HUES6 (cell line): ENCODE measurements around the gene NRF1.

Experiments used
- H3K27ac ChIP-seq: 2 replicates; pipeline ENCODE4 v1.7.0; 2013; ENCODE audit warnings: low read depth, mild to moderate bottlenecking, low read length, inconsistent platforms
- H3K27me3 ChIP-seq: 2 replicates; pipeline ENCODE4 v1.6.1; 2013; ENCODE audit warnings: low read length; ENCODE audit not compliant: control insufficient read depth, insufficient read depth
- H3K36me3 ChIP-seq: 2 replicates; pipeline ENCODE4 v1.6.1; 2013; ENCODE audit warnings: low read length; ENCODE audit not compliant: control insufficient read depth, insufficient read depth
- H3K4me1 ChIP-seq: 2 replicates; pipeline ENCODE4 v1.6.1; 2013; ENCODE audit warnings: low read length; ENCODE audit not compliant: control insufficient read depth, insufficient read depth
- H3K4me3 ChIP-seq: 2 replicates; pipeline ENCODE4 v1.5.1; 2013; ENCODE audit warnings: low read depth, low read length
- H3K9ac ChIP-seq: one replicate; pipeline ENCODE4 v1.6.1; 2013; ENCODE audit warnings: mild to moderate bottlenecking, low read length
- H3K9me3 ChIP-seq: 2 replicates; pipeline ENCODE4 v1.6.1; 2013; ENCODE audit warnings: low read depth, low read length; ENCODE audit not compliant: control insufficient read depth, insufficient read depth

NRF1 gene

DNA sequence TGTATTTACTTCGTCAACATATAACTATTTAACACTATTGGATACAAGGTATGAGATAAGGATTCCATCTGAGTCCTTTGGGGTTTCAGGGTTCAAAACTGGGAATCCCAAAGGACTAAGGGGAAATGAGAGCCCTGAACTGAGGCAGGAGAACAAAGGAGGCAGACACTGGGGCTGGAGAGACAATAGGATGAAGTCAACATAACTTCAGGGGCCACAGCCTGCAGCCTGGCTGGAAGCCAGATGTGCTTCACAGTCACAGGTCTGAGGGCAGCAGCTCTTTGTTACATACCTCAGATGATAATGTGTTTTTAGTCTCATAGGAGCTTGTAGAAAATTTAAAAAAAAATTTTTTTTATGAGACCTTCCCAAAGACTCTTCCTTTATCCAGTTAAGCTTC lies 73.3 kb downstream of the NRF1 start:
- H3K27ac ChIP-seq = no peak overlapping the region
- H3K36me3 ChIP-seq = peaks cover 9% of the 10 kb centered on the region; the same call in 1 of the 2 replicates
- H3K27me3 ChIP-seq = no peaks in the 10 kb centered on the region
- H3K4me3 ChIP-seq = no peak overlapping the region
- H3K9ac ChIP-seq = no peak overlapping the region
- H3K4me1 ChIP-seq = no peaks in the 10 kb centered on the region
- no peaks in the 10 kb centered on the region for H3K9me3 ChIP-seq

DNA sequence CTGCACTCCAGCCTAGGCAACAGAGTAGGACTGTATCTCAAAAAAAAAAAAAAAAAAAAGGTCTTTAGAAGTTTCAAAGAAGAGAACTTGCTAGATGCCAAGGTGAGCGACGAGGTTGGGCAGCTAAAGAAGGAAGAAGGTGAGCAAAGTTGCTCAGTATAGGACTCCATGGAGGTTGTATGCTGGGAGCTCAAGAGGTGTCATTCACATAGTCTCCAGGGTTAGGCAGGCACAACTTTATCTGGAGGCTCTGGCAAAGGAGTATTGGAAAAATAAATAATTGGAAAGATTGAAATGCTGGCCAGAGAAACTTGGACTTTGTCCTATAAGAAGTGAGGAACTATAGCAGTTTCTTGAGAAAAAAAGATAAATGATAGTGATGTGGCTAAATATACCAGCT lies 74.5 kb downstream of the NRF1 start:
- no peaks in the 10 kb centered on the region for H3K27me3 ChIP-seq
- no peak overlapping the region for H3K4me3 ChIP-seq
- no peaks in the 10 kb centered on the region for H3K4me1 ChIP-seq
- H3K36me3 ChIP-seq = peaks cover 11% of the 10 kb centered on the region
- H3K9me3 ChIP-seq = no peaks in the 10 kb centered on the region
- no peak overlapping the region for H3K9ac ChIP-seq
- no peak overlapping the region for H3K27ac ChIP-seq

DNA sequence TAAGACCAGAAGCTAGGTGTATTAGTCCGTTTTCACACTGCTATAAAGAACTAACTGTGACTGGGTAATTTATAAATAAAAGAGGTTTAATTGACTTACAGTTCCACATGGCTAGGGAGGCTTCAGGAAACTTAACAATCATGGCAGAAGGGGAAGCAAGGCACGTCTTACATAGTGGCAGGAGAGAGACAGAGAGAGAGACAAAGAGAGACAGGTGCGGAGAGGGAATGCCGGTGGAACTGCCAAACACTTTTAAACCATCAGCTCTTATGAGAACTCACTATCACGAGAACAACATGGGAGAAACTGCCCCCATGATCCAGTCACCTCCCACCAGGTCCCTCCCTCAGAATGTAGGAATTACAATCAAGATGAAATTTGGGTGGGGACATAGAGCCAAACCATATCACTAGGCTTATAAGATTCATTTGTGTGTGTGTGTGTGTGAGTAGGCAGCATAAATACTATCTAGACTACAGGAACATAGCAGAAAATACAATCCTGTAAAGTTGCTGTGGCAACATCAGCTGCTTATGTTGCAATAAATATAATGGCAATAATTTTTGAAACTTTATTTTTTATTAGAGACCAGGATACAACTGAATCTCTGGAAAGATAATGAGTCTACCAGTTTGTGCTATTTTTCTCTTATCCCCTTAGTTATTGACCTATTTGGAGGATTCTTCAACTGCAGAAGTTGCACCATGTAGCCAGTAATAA lies 77.1 kb downstream of the NRF1 start:
- no peaks in the 10 kb centered on the region for H3K4me1 ChIP-seq
- no peak overlapping the region for H3K4me3 ChIP-seq
- H3K27me3 ChIP-seq = no peaks in the 10 kb centered on the region
- H3K9me3 ChIP-seq = no peaks in the 10 kb centered on the region
- no peak overlapping the region for H3K9ac ChIP-seq
- H3K36me3 ChIP-seq = peaks cover 20% of the 10 kb centered on the region
- no peak overlapping the region for H3K27ac ChIP-seq

DNA sequence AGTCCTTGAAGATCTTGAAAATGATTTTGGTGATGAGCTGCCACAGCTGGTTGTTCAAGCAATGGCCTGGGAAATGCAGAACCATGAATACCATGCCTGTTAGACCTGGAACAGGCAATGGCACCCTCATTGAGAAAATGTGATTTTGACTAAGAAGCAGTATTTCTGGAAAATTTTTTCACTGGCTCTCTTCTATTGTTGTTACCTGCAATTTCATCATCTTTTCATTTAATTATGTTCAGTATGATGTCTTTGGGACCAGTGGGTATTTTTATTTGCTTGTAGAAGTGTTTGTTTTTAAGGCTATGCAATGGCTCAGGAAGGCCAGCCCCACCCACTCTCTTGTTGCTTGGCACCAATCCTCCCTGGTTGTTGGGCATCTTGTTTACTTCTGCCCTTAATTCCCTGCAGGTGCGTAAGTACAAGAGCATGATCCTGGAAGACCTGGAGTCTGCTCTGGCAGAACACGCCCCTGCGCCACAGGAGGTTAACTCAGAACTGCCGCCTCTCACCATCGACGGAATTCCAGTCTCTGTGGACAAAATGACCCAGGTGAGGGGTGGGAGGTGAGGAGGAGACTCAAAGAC lies 78.6 kb downstream of the NRF1 start:
- Histone ChIP-seq H3K27ac (no peak overlapping the region), H3K4me1 (no peaks in the 10 kb centered on the region), H3K4me3 (no peak overlapping the region), H3K27me3 (no peaks in the 10 kb centered on the region), H3K36me3 (peaks cover 27% of the 10 kb centered on the region), H3K9ac (no peak overlapping the region), H3K9me3 (no peaks in the 10 kb centered on the region)

DNA sequence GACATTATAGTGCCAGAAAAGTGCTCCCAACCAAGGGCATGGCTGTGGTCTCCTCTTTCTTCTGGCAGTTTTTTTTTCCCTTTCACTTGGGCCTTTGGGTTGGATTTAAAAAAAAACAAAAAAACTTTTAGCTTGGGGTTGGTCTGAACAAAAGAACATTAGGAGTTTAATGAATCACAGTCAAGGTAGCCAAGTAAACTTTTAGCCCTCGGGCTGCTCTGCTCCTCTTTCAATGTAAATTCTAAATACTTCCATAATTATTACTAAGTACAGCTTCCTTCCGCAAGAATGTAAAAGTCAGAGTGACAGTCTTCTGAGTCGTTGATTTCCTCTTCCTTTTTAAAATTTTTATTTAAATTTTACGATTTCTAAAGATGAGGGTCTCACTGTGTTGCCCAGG lies 79.2 kb downstream of the NRF1 start:
- H3K4me1 ChIP-seq = no peaks in the 10 kb centered on the region

DNA sequence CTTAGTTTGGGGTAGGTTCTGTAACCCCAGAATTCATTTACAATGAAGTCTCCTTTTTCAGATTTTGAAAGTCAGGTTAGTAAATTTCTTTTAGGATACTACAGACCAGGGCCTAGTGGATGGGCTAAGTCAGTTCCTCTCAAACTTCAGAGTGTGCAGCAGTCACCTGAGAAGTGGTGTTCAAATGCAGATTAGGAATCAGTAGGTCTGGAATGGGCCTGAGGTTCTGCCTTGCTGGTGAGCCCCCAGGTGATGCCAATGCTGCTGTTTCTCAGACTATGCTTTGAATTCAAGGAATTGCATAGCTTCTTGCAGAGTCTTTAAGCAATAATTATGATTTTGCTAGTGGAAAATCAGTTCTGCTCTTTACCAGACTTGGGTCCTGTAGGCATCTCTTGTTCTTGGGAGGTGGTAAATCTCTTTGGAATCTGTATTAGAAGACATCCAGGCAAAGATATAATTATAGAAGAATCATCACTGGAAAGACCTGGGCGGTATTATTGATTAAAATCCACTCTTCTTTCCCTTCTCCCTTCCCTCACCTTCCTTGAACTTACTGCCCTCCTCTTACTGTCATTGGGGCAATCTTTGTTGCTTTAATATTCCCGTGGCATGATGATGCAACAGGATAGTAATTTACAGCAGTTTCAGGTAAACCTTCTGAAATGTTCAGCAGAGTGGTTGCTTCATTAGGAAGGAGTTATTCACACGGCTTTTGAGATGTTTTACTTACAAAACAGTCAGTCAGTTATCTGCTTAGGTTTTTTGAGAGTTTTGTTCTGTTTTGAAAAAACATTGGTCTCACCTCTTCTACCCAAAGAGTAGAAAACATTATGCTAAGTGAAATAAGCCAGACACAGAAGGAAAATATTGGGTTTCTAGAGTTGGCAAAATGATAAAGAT lies 87.2 kb downstream of the NRF1 start:
- Histone ChIP-seq H3K9me3 (no peaks in the 10 kb centered on the region), H3K4me3 (no peak overlapping the region), H3K27ac (peak overlapping the region; percentile 32; the same call in 1 of the 2 replicates), H3K4me1 (peaks cover 9% of the 10 kb centered on the region), H3K27me3 (no peaks in the 10 kb centered on the region), H3K9ac (no peak overlapping the region), H3K36me3 (peaks cover 6% of the 10 kb centered on the region; the same call in 1 of the 2 replicates)

More for the DNA sequence above, 79.2 kb downstream of the NRF1 start:
- Histone ChIP-seq H3K36me3 (peaks cover 27% of the 10 kb centered on the region), H3K4me3 (no peak overlapping the region), H3K27me3 (no peaks in the 10 kb centered on the region), H3K9me3 (no peaks in the 10 kb centered on the region), H3K27ac (no peak overlapping the region), H3K9ac (no peak overlapping the region)

DNA sequence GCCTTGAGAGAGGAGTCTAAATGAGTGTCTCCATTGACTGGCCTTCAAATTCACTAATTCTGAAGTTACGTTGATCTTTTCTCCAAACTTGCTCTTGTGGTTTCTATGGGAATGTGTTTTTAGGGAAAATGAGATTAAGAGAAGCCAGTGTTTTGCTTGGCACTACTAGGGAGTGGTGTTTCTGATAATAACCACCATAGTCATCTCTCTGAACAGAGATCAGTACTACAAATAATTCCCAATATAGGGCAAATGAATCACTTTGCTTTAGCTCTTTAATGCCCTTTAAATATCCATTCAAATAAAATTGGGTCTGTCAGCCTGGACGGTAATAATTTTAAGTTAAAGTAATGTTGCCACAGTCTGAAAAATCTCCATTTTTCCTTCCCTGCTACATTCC lies 90.8 kb downstream of the NRF1 start:
- Histone ChIP-seq H3K27ac (no peak overlapping the region), H3K4me1 (peaks cover 9% of the 10 kb centered on the region), H3K9ac (no peak overlapping the region), H3K4me3 (no peak overlapping the region), H3K27me3 (no peaks in the 10 kb centered on the region), H3K36me3 (no peaks in the 10 kb centered on the region; the same call in 1 of the 2 replicates), H3K9me3 (no peaks in the 10 kb centered on the region)

DNA sequence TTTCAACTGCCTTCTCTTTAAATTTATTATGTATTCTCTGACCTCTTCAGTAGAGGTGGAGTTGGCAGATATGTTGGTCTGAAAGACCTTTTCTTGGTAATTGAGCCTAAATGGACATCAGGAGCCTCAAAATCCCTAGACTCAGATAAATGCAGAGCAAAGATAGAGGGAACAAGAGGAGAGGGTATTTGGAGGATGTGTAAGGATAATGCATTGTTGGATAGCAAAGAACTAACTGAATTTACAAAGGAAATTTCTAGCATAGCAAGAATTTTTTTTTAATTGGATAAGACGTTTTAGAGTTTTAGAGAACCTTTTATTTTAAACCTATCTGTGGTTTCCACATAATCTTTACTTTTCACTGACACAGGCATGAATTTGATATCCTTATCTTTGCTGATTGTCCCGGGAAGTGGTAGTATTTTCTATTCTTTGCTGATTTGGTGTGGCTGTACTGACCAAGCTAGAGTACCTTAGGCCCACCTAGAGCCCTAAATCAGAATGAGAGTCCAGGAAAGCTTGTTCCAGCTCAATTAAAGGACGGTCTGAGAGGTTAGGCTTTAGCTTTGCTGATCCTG lies 91.3 kb downstream of the NRF1 start:
- H3K27me3 ChIP-seq = no peaks in the 10 kb centered on the region
- no peaks in the 10 kb centered on the region; the same call in 1 of the 2 replicates for H3K36me3 ChIP-seq
- H3K9ac ChIP-seq = no peak overlapping the region
- no peaks in the 10 kb centered on the region for H3K9me3 ChIP-seq
- H3K4me1 ChIP-seq = peaks cover 9% of the 10 kb centered on the region
- H3K4me3 ChIP-seq = no peak overlapping the region
- H3K27ac ChIP-seq = no peak overlapping the region

DNA sequence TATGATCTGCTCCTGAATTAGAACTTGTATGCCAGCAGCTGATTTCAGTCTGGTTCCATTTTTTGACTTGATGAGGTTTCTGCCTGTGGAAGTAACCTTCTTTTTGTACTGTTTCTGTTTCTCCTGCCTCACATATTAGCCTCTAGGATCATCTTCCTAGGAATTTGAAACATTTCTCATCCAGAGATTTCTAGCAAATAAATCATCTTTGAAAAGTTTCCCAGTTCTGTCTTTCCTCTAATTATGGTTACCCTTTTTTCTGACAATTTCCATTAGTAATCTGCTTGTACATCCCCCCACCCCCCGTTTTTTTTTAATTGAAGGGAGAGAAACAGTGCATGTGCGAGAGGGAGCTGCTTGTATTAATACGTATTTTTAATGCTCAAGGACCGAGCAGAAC lies 92.2 kb downstream of the NRF1 start:
- H3K27ac ChIP-seq = no peak overlapping the region
- no peaks in the 10 kb centered on the region for H3K9me3 ChIP-seq
- peaks cover 3% of the 10 kb centered on the region; the same call in 1 of the 2 replicates for H3K36me3 ChIP-seq

DNA sequence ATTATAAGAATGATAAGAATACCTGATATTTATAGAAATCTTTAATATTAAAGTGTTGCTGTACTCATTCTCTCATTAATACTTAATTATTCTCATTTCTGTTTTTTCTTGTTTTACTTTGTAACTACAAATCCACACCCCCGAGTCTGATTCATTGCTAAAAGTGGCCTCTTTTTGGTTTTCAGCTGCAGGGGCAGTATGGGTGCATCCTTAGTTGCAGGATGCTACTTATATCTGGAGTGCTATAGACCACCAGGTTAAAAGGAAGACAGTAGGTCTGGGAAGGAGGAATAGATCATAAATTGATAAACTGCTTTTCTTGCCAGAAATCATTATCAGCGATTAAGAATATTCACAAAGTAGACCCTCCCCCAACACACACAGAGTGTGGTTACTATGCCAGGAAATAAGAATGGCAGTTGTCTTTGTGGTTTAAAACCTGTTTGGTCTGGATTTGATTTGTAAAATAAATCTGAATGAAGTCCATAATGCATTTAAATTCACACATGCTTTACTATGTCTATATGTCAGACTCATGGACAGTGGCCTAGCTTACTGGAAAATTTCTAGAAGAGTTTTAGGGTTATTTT lies 96.5 kb downstream of the NRF1 start:
- no peak overlapping the region for H3K9ac ChIP-seq
- H3K4me3 ChIP-seq = no peak overlapping the region
- peaks cover 39% of the 10 kb centered on the region for H3K36me3 ChIP-seq
- no peaks in the 10 kb centered on the region for H3K27me3 ChIP-seq
- H3K27ac ChIP-seq = no peak overlapping the region
- H3K4me1 ChIP-seq = no peaks in the 10 kb centered on the region
- H3K9me3 ChIP-seq = no peaks in the 10 kb centered on the region

More for the DNA sequence above, 92.2 kb downstream of the NRF1 start:
- no peak overlapping the region for H3K4me3 ChIP-seq
- H3K27me3 ChIP-seq = no peaks in the 10 kb centered on the region
- H3K9ac ChIP-seq = no peak overlapping the region
- H3K4me1 ChIP-seq = peaks cover 3% of the 10 kb centered on the region
